Nephron progenitor cell (in vitro differentiated cells): ENCODE results near the gene CDC5L.

Experiments used
- DNase-seq: peaks from one replicate; pipeline ENCODE4 v3.0.0; 2021
- H3K27ac Mint-ChIP-seq: 2 replicates; pipeline ENCODE4 v1.8.0; 2021; ENCODE audit warnings: mild to moderate bottlenecking, moderate library complexity, mixed read lengths
- H3K27me3 Mint-ChIP-seq: 2 replicates; pipeline ENCODE4 v1.8.0; 2021; ENCODE audit warnings: mild to moderate bottlenecking, low read depth, mixed read lengths; ENCODE audit not compliant: poor library complexity
- H3K36me3 Mint-ChIP-seq: 2 replicates; pipeline ENCODE4 v1.8.0; 2021; ENCODE audit warnings: low read depth, mixed read lengths
- H3K4me1 Mint-ChIP-seq: 2 replicates; pipeline ENCODE4 v1.8.0; 2021; ENCODE audit warnings: mixed read lengths
- H3K4me3 Mint-ChIP-seq: 2 replicates; pipeline ENCODE4 v1.8.0; 2021; ENCODE audit warnings: mild to moderate bottlenecking, moderate library complexity, mixed read lengths
- H3K9me3 Mint-ChIP-seq: 2 replicates; pipeline ENCODE4 v1.8.0; 2021; ENCODE audit warnings: mild to moderate bottlenecking, moderate library complexity, mixed read lengths
- CTCF ChIP-seq: fragments of 200-600 bp; sonication (generic); IDR thresholded peaks from 2 replicates; pipeline ENCODE4 v1.5.0; 2021; ENCODE audit warnings: antibody characterized with exemption

The CDC5L gene

GRCh38 chr6:44499609-44500008 lies 112.1 kb downstream of the CDC5L start:
- DNase-seq, result no peak
- H3K4me1 Mint-ChIP-seq, result peaks cover 20% of the 10 kb centered on the region
- peaks cover 10% of the 10 kb centered on the region for H3K9me3 Mint-ChIP-seq
- no peaks in the 10 kb centered on the region for H3K36me3 Mint-ChIP-seq
- no peak overlapping the region for H3K27ac Mint-ChIP-seq
- peaks cover 9% of the 10 kb centered on the region for H3K27me3 Mint-ChIP-seq
- H3K4me3 Mint-ChIP-seq, result no peak overlapping the region
- TF ChIP-seq CTCF, result no peak
